ENCODE results near the gene SDF4. TPM values are rescaled to one million over a fixed set of nuclear protein-coding genes. Genes with fewer than 3 reads are reported as not detected.
A peak's percentile ranks its signal among the peaks of the same experiment; 100 is the strongest.

The SDF4 gene
- 100 to 1,000 TPM; 120 to 128 TPM for total RNA-seq

- no peaks in the 10 kb centered on the region for H3K9me3 ChIP-seq
These were observed at the start of gene SDF4 for GRCh38 chr1:1231400-1232207. TSS of gene SDF4 (minus strand) at chr1:1232001. CDS start at chr1:1228772, 3,229 bp downstream.

GRCh38 chr1:1280782-1281481 is 49.1 kb upstream of the SDF4 start:
- Histone ChIP-seq H3K4me1 (peaks cover 0 to 9% of the 10 kb centered on the region in 2 donors), H3K36me3 (no peaks in the 10 kb centered on the region), H3K27ac (no peak overlapping the region), H3K9me3 (no peaks in the 10 kb centered on the region), H3K27me3 (peaks cover 0 to under 1% of the 10 kb centered on the region in 2 donors), H3K4me3 (no peak overlapping the region)
- DNase-seq (ENCODE audit: low spot score) = no peak
- no peak for TF ChIP-seq CTCF (IDR thresholded peaks at IDR 0.05)

More at GRCh38 chr1:1231400-1232207, at the start of gene SDF4:
- peaks cover 19% of the 10 kb centered on the region for H3K36me3 ChIP-seq
- peak within 1 kb of the TSS; percentile 96 to 98 for H3K27ac ChIP-seq
- peak; percentile 96 for DNase-seq (ENCODE audit: low spot score)
- no peak for TF ChIP-seq CTCF (IDR thresholded peaks at IDR 0.05)
- H3K4me3 ChIP-seq = peak within 1 kb of the TSS; percentile 88 to 96
- H3K27me3 ChIP-seq = no peaks in the 10 kb centered on the region
- peaks cover 0 to 39% of the 10 kb centered on the region in 2 donors for H3K4me1 ChIP-seq

- Histone ChIP-seq H3K4me1 (peaks cover 0 to 18% of the 10 kb centered on the region in 2 donors), H3K27me3 (no peaks in the 10 kb centered on the region), H3K4me3 (no peak overlapping the region), H3K9me3 (no peaks in the 10 kb centered on the region), H3K36me3 (no peaks in the 10 kb centered on the region), H3K27ac (no peak overlapping the region)
- no peak for TF ChIP-seq CTCF (IDR thresholded peaks at IDR 0.05)
- DNase-seq (ENCODE audit: low spot score) = no peak
These were observed 47.2 kb upstream of the SDF4 start for GRCh38 chr1:1279028-1279427.

GRCh38 chr1:1278620-1279019 is 46.8 kb upstream of the SDF4 start:
- Histone ChIP-seq H3K9me3 (no peaks in the 10 kb centered on the region), H3K4me3 (no peak overlapping the region), H3K27me3 (no peaks in the 10 kb centered on the region), H3K36me3 (no peaks in the 10 kb centered on the region), H3K27ac (no peak overlapping the region), H3K4me1 (peaks cover 0 to 18% of the 10 kb centered on the region in 2 donors)
- DNase-seq (ENCODE audit: low spot score) = no peak
- TF ChIP-seq CTCF (IDR thresholded peaks at IDR 0.05) = no peak

- no peak for DNase-seq (ENCODE audit: low spot score)
- H3K4me3 ChIP-seq = no peak overlapping the region
These were observed 44.0 kb upstream of the SDF4 start for GRCh38 chr1:1275836-1276235.

More at GRCh38 chr1:1275836-1276235, 44.0 kb upstream of the SDF4 start:
- no peak for TF ChIP-seq CTCF (IDR thresholded peaks at IDR 0.05)
- Histone ChIP-seq H3K9me3 (no peaks in the 10 kb centered on the region), H3K27me3 (no peaks in the 10 kb centered on the region), H3K4me1 (peaks cover 0 to 32% of the 10 kb centered on the region in 2 donors), H3K36me3 (no peaks in the 10 kb centered on the region), H3K27ac (no peak overlapping the region)
